ENCODE data around the gene SERF2.
"Not testable (repeated sequence)": the region's sequence is repeated elsewhere in the genome, so short reads cannot be mapped to it uniquely, and the experiment has no call there.

Gene SERF2

DNA sequence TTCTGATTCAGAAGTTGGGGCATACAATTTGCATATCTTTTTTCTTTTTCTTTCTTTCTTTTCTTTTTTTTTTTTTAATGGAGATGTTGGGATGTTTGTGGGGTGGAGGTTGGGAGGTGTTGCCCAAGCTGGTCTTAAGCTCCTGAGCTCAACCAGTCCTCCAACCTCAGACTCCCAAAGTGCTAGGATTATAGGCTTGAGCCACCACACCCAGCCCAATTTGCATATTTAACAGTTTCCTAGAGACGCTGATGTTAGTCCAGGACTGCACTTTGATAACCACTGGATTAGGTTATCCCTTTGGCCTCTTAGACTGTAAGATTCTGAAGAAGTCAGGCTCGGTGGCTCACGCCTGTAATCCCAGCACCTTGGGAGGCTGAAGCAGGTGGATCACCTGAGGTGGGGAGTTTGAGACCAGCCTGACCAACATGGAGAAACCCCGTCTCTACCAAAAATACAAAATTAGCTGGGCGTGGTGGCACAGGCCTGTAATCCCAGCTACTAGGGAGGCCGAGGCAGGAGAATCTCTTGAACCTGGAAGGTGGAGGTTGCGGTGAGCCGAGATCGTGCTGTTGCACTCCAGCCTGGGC is 37.9 kb downstream of the SERF2 start:
- not testable (repeated sequence) for H3K36me3 Mint-ChIP-seq (ENCODE audit: low read depth); H3K9me3 Mint-ChIP-seq; H3K27ac Mint-ChIP-seq; H3K27me3 Mint-ChIP-seq; H3K4me3 Mint-ChIP-seq
- intact Hi-C loops (cut with micrococcal nuclease), result loop anchor here (10.0 kb wide), 1 partner anchor 55 kb away; the partner anchor contains the start of gene ELL3
- peaks cover 23% of the 10 kb centered on the region for H3K4me1 Mint-ChIP-seq (ENCODE audit: low read depth)

DNA sequence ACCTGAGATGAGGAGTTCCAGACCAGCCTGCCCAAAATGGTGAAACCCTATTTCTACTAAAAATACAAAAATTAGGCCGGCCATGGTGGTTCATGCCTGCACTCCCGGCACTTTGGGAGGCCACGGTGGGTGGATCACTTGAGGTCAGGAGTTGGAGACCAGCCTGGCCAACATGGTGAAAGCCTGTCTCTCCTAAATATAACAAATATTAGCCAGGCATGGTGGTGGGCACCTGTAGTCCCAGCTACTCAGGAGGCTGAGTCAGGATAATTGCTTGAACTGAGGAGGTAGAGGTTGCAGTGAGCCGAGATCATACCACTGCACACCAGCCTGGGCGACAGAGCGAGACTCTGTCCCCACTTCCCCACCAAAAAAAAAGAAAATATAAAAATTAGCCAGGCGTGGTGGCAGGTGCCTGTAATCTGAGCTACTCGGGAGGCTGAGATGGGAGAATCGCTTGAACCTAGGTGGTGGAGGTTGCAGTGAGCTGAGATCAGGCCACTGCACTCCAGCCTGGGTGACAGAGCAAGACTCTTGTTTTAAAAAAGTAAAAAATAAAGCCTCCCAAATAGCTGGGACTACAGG is 38.7 kb downstream of the SERF2 start:
- H3K27me3 Mint-ChIP-seq; H3K9me3 Mint-ChIP-seq; H3K36me3 Mint-ChIP-seq (ENCODE audit: low read depth); H3K4me3 Mint-ChIP-seq; intact Hi-C loops (cut with micrococcal nuclease); H3K27ac Mint-ChIP-seq: not testable (repeated sequence)
- H3K4me1 Mint-ChIP-seq (ENCODE audit: low read depth), result peaks cover 23% of the 10 kb centered on the region

DNA sequence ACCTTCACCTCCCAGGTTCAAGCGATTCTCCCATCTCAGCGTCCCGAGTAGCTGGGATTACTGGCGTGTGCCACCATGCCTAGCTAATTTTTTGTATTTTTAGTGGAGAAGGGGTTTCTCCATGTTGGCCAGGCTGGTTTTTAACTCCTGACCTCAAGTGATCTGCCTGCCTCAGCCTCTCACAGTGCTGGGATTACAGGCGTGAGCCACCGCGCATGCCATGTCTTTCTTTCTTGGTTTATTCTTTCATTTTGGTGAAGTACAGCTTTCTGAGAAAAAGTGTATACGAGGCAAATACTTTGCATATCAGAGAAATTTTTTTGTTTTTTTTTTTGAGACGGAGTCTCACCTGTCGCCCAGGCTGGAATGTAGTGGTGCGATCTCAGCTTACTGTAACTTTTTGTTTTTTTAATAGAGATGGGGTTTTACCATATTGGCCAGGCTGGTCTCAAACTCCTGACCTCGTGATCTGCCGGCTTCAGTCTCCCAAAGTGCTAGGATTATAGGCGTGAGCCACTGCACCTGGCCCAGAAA is 39.5 kb downstream of the SERF2 start:
- intact Hi-C loops (cut with micrococcal nuclease); H3K27me3 Mint-ChIP-seq; H3K27ac Mint-ChIP-seq; H3K36me3 Mint-ChIP-seq (ENCODE audit: low read depth); H3K4me3 Mint-ChIP-seq; H3K9me3 Mint-ChIP-seq: not testable (repeated sequence)
- H3K4me1 Mint-ChIP-seq (ENCODE audit: low read depth), result peaks cover 23% of the 10 kb centered on the region

DNA sequence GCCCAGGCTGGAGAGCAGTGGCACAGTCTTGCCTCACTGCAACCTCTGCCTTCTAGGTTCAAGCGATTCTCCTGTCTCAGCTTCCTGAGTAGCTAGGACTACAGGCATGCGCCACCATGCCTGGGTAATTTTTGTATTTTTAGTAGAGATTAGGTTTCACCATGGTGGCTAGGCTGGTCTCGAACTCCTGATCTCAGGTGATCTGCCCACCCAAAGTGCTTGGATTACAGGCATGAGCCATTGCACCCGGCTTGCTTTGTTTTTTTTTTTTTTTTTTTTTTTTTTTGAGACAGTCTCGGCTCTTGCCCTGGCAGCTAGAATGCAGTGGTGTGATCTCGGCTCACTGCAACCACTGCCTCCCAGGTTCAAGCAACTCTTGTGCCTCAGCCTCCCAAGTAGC is 40.4 kb downstream of the SERF2 start:
- H3K27ac Mint-ChIP-seq; H3K9me3 Mint-ChIP-seq; H3K36me3 Mint-ChIP-seq (ENCODE audit: low read depth); intact Hi-C loops (cut with micrococcal nuclease); H3K4me3 Mint-ChIP-seq; H3K27me3 Mint-ChIP-seq: not testable (repeated sequence)
- peaks cover 16% of the 10 kb centered on the region for H3K4me1 Mint-ChIP-seq (ENCODE audit: low read depth)

DNA sequence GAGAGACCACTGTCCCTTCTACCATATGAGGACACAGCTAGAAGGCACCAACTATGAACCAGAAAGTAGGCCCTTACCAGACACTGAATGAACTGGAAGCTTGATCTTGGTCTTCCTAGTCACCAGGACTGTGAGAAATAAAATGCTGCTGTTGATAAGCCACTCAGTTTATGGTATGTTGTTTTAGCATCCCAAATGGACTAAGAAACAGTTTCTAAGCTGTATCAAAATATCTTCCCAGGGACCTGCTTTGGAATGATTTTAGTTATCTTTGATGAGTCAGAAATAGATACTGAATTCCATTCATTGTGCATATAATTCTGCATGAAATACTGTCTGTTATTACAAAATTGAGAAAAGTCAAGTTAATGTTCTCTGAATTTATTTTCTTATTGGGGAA is 53.3 kb downstream of the SERF2 start:
- Mint-ChIP-seq H3K27ac (no peak overlapping the region), H3K4me3 (no peak overlapping the region), H3K36me3 (ENCODE audit: low read depth) (no peaks in the 10 kb centered on the region), H3K9me3 (no peaks in the 10 kb centered on the region), H3K4me1 (ENCODE audit: low read depth) (no peaks in the 10 kb centered on the region), H3K27me3 (no peaks in the 10 kb centered on the region)
- intact Hi-C loops (cut with micrococcal nuclease), result no loop called here
